OCI-LY3 (cell line): Measurements from ENCODE around the gene SLC38A10.

Experiments
- H2AFZ ChIP-seq: fragments of 200-600, 300-600 bp; shearing (Covaris generic); 2 replicates; pipeline ENCODE4 v1.6.0; 2014; ENCODE audit warnings: antibody characterized with exemption, low read depth, low read length
- H3K27ac ChIP-seq: fragments of 200-600, 300-600 bp; sonication (generic); 2 replicates; pipeline ENCODE4 v1.5.1; 2014; ENCODE audit warnings: mild to moderate bottlenecking, low read length, moderate library complexity, mixed read lengths
- H3K27me3 ChIP-seq: fragments of 200-600, 300-600 bp; sonication (generic); 2 replicates; pipeline ENCODE4 v1.6.1; 2014; ENCODE audit warnings: low read depth, low read length, mixed read lengths
- H3K36me3 ChIP-seq: fragments of 200-600, 300-600 bp; sonication (generic); replicated peaks from 2 replicates; pipeline ENCODE3; 2014; ENCODE audit warnings: low read depth, low read length, mixed read lengths
- H3K4me1 ChIP-seq: fragments of 300-600, 200-600 bp; sonication (generic); 2 replicates; pipeline ENCODE4 v1.6.1; 2014; ENCODE audit warnings: low read length, mixed read lengths
- H3K4me2 ChIP-seq: fragments of 200-600, 300-600 bp; sonication (generic); 2 replicates; pipeline ENCODE4 v1.6.1; 2014; ENCODE audit warnings: low read length, mixed read lengths
- H3K4me3 ChIP-seq: fragments of 300-600, 200-600 bp; sonication (generic); 2 replicates; pipeline ENCODE4 v1.5.1; 2014; ENCODE audit warnings: antibody characterized with exemption, mild to moderate bottlenecking, low read length, moderate library complexity
- H3K79me2 ChIP-seq: fragments of 300-600, 200-600 bp; shearing (Covaris generic); 2 replicates; pipeline ENCODE4 v1.6.1; 2014; ENCODE audit warnings: mild to moderate bottlenecking, low read length, mixed read lengths
- H3K9ac ChIP-seq: fragments of 300-600, 200-600 bp; shearing (Covaris generic); 2 replicates; pipeline ENCODE4 v1.6.0; 2014; ENCODE audit warnings: mild to moderate bottlenecking, low read length, moderate library complexity
- H3K9me3 ChIP-seq: fragments of 200-600, 300-600 bp; shearing (Covaris generic); 2 replicates; pipeline ENCODE4 v1.6.1; 2014; ENCODE audit warnings: low read length, mixed read lengths; ENCODE audit not compliant: insufficient read depth
- H4K20me1 ChIP-seq: fragments of 200-600, 300-600 bp; sonication (generic); 2 replicates; pipeline ENCODE4 v1.6.1; 2016; ENCODE audit warnings: low read length, mixed read lengths; ENCODE audit not compliant: insufficient read depth
- CTCF ChIP-seq: fragments of 200-600, 300-600 bp; sonication (generic); IDR thresholded peaks from 2 replicates; pipeline ENCODE4 v1.5.1; 2014; ENCODE audit warnings: antibody characterized with exemption, low read length, low read depth
- EZH2phosphoT487 ChIP-seq: fragments of 200-600 bp; shearing (Covaris generic); IDR thresholded peaks from 2 replicates; pipeline ENCODE4 v1.6.1; 2018; ENCODE audit warnings: antibody characterized with exemption, mixed run types, low read depth

The SLC38A10 gene

GRCh38 chr17:81240761-81241160 is 54.3 kb downstream of the SLC38A10 start:
- peak overlapping the region; percentile 96 for H3K4me2 ChIP-seq
- H3K27me3 ChIP-seq = no peaks in the 10 kb centered on the region
- H3K4me3 ChIP-seq = peak overlapping the region; percentile 92
- TF ChIP-seq EZH2phosphoT487 (no peak), CTCF (no peak)
- H3K4me1 ChIP-seq = peaks cover 33% of the 10 kb centered on the region
- H3K36me3 ChIP-seq = peaks cover 22% of the 10 kb centered on the region
- H3K9me3 ChIP-seq = no peaks in the 10 kb centered on the region
- 0 out of 2 replicates have a peak overlapping the region, but pooled peaks have one; percentile 64 for H3K27ac ChIP-seq
- H3K9ac ChIP-seq = no peak overlapping the region
- H2AFZ ChIP-seq = no peak overlapping the region
- 0 out of 2 replicates have a peak, but pooled peaks cover 7% of the 10 kb centered on the region for H4K20me1 ChIP-seq
- H3K79me2 ChIP-seq = peaks cover 41% of the 10 kb centered on the region

- no peak for TF ChIP-seq EZH2phosphoT487
- TF ChIP-seq CTCF = no peak; the same call in 1 of the 2 replicates
Observed at GRCh38 chr17:81239714-81240555, 55.2 kb downstream of the SLC38A10 start.

DNA sequence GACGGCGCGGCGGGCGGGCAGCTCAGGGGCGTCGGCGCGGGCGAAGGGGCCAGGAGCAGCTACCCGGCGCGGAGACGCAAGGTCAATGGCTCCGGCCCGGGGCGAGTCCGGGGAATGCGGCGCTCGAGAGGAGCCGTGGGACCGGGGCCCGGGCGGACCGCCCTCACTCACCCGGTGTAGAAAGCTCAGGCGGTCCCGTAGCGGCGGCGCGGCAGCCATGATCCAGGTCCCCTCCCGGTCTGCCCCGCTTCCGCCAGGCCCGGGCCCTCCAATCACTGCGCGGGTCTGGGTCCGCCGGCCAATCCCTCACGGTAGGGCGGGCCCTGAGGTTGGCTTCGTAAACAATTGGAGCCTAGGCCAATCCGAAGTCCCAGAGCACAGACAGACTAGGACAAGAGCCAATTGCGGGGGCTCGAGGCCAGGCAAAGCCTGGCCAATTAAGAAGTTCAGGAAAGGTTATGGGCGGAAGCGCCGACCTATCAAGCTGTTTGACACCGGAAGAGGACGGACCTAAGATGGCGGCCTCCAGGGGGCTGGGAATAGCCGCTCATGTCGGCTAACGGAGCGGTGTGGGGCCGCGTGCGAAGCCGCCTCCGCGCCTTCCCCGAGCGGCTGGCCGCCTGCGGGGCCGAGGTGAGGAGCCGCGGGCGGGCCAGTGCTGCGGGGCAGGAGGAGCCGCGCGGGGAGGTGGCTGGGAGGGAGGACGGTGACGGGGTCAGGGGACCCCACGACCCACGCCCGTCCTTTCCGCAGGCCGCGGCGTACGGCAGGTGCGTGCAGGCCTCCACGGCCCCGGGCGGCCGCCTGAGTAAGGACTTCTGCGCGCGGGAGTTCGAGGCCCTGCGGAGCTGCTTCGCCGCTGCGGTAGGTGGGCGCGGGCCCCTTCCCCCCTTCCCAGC is 56.0 kb downstream of the SLC38A10 start, which contains the start of the genes NDUFAF8 and TEPSIN:
Gene NDUFAF8 (plus strand): TSS at position 504 of the 899 bp plus-strand sequence. CDS start 46 bp downstream, at position 550.
Gene TEPSIN (minus strand): TSS at position 241 of the 899 bp plus-strand sequence. CDS start 22 bp downstream, at position 219.
- Histone ChIP-seq H3K79me2 (peaks cover 41% of the 10 kb centered on the region), H2AFZ (no peak within 1 kb of the TSS), H4K20me1 (0 out of 2 replicates have a peak, but pooled peaks cover 4% of the 10 kb centered on the region)

More at GRCh38 chr17:81239714-81240555, 55.2 kb downstream of the SLC38A10 start:
- H3K9ac ChIP-seq = peak overlapping the region; percentile 78
- H3K27me3 ChIP-seq = no peaks in the 10 kb centered on the region
- H3K9me3 ChIP-seq = no peaks in the 10 kb centered on the region
- peak overlapping the region; percentile 96 for H3K4me2 ChIP-seq
- H3K79me2 ChIP-seq = peaks cover 41% of the 10 kb centered on the region
- peak overlapping the region; percentile 64 for H3K27ac ChIP-seq
- peaks cover 29% of the 10 kb centered on the region for H3K4me1 ChIP-seq
- peak overlapping the region; percentile 92 for H3K4me3 ChIP-seq
- H3K36me3 ChIP-seq = peaks cover 22% of the 10 kb centered on the region
- H4K20me1 ChIP-seq = 0 out of 2 replicates have a peak, but pooled peaks cover 7% of the 10 kb centered on the region
- H2AFZ ChIP-seq = no peak overlapping the region

More for the DNA sequence above, 56.0 kb downstream of the SLC38A10 start, which contains the start of the genes NDUFAF8 and TEPSIN:
- Histone ChIP-seq H3K27ac (peak within 1 kb of the TSS; percentile 64), H3K9ac (peak within 1 kb of the TSS; percentile 78), H3K9me3 (no peaks in the 10 kb centered on the region), H3K4me3 (peak within 1 kb of the TSS; percentile 92), H3K4me1 (peaks cover 23% of the 10 kb centered on the region), H3K4me2 (peak within 1 kb of the TSS; percentile 96), H3K36me3 (peaks cover 18% of the 10 kb centered on the region), H3K27me3 (no peaks in the 10 kb centered on the region)
- TF ChIP-seq CTCF = no peak
- no peak for TF ChIP-seq EZH2phosphoT487
